Mammary epithelial cell (primary cell): ENCODE results near the gene PAK1.

Source experiments
- EZH2 ChIP-seq: IDR thresholded peaks from 2 replicates; pipeline ENCODE4 v1.6.1; 2012; ENCODE audit warnings: low read length, inconsistent platforms, borderline replicate concordance
- TF ChIP-seq, protein P1 (sequence below), 2 donors: IDR thresholded peaks in 1 of 2; conservative IDR thresholded peaks in 1 of 2; 2 replicates each; pipeline ENCODE4 v1.5.1; 2011 to 2012; ENCODE audit warnings: inconsistent platforms in 2 of 2, low read length in 2 of 2, mild to moderate bottlenecking in 2 of 2, control low read depth in 1 of 2, low read depth in 1 of 2; ENCODE audit not compliant: insufficient read depth in 1 of 2; ENCODE audit errors: extremely low read depth in 1 of 2

DNA sequence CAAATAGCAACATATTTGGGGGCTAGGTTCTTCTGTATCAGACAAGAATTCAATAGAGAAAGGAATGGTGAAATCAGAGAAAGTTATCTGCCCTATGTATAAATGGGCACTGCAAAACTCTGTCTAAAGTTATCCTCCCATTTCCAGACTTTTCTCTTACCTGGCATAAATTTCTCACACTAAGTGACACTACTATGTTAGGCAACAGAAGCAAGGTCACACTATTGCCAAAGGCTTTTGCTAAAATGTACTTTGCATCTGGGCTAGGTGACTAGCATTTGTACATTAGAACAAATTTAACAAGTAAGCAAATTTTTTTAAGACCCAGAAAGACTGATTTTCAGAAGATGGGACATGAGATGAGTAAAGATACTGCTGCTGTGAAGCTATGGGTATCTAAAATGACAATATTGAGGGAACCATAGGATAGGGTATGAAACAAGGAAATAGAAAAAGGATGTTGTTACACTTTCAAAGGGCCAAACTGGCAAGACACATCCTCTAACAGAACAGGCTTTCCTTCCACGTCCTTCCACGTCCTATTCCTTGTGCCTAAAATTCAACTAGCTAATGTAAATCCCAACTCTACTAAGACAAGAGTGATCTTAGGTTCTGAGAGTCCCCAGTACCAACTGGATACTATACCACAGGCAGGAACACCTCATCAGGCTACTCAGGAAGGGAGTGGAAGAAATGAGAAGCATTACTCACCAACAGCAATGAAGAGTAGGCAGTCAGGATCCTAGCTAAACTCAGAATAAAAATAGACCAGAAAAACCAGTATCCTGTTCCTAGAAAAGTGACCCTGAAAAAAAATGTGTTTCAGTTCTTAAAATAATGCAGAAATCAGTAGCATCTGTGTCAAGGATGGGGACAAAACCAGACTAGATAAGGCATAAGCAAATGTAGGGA, 195.0 kb downstream of the PAK1 start:
- TF ChIP-seq, protein P1, sequence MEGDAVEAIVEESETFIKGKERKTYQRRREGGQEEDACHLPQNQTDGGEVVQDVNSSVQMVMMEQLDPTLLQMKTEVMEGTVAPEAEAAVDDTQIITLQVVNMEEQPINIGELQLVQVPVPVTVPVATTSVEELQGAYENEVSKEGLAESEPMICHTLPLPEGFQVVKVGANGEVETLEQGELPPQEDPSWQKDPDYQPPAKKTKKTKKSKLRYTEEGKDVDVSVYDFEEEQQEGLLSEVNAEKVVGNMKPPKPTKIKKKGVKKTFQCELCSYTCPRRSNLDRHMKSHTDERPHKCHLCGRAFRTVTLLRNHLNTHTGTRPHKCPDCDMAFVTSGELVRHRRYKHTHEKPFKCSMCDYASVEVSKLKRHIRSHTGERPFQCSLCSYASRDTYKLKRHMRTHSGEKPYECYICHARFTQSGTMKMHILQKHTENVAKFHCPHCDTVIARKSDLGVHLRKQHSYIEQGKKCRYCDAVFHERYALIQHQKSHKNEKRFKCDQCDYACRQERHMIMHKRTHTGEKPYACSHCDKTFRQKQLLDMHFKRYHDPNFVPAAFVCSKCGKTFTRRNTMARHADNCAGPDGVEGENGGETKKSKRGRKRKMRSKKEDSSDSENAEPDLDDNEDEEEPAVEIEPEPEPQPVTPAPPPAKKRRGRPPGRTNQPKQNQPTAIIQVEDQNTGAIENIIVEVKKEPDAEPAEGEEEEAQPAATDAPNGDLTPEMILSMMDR (conservative IDR thresholded peaks at IDR 0.05 in 1 of 2, IDR thresholded peaks at IDR 0.05 in 1 of 2; ENCODE audit: extremely low read depth in 1 of 2, insufficient read depth in 1 of 2, low read depth in 1 of 2, low read length in 2 of 2) = no peak
- TF ChIP-seq EZH2 = no peak
